KMS-11 (cell line): Measurements from ENCODE around the gene MBLAC2.

ENCODE experiments used
- H2AFZ ChIP-seq: fragments of 200-600 bp; sonication (generic); 2 replicates; pipeline ENCODE4 v1.6.1; 2016; ENCODE audit warnings: antibody characterized with exemption, mixed run types, low read depth
- H3K27ac ChIP-seq: fragments of 200-600 bp; sonication (generic); 2 replicates; pipeline ENCODE4 v1.6.1; 2016; ENCODE audit warnings: mild to moderate bottlenecking, mixed run types
- H3K27me3 ChIP-seq: fragments of 200-600 bp; sonication (generic); 2 replicates; pipeline ENCODE4 v1.6.1; 2017; ENCODE audit warnings: mild to moderate bottlenecking, low read depth, mixed run types, moderate library complexity; ENCODE audit not compliant: insufficient read depth
- H3K36me3 ChIP-seq: fragments of 200-600 bp; sonication (generic); 2 replicates; pipeline ENCODE4 v1.6.1; 2017; ENCODE audit warnings: mild to moderate bottlenecking, mixed run types; ENCODE audit not compliant: insufficient read depth
- H3K4me1 ChIP-seq: fragments of 200-600 bp; sonication (generic); 2 replicates; pipeline ENCODE4 v1.6.1; 2016; ENCODE audit warnings: mild to moderate bottlenecking, low read depth, mixed run types; ENCODE audit not compliant: poor library complexity, severe bottlenecking
- H3K4me2 ChIP-seq: fragments of 200-600 bp; sonication (generic); 2 replicates; pipeline ENCODE4 v1.7.0; 2016; ENCODE audit warnings: mild to moderate bottlenecking, mixed run types
- H3K4me3 ChIP-seq: fragments of 200-600 bp; sonication (generic); IDR thresholded peaks from 2 replicates; pipeline ENCODE4 v1.6.1; 2017; ENCODE audit warnings: low read depth, low read length, mixed read lengths; ENCODE audit not compliant: insufficient read depth
- H3K79me2 ChIP-seq: fragments of 200-600 bp; sonication (generic); 2 replicates; pipeline ENCODE4 v1.6.1; 2016; ENCODE audit warnings: low read depth, mixed run types; ENCODE audit not compliant: insufficient read depth
- H3K9ac ChIP-seq: fragments of 200-600 bp; sonication (generic); 2 replicates; pipeline ENCODE4 v1.6.1; 2016; ENCODE audit warnings: mild to moderate bottlenecking, mixed run types
- H4K20me1 ChIP-seq: fragments of 200-600 bp; sonication (generic); 2 replicates; pipeline ENCODE4 v1.6.1; 2016; ENCODE audit warnings: mild to moderate bottlenecking, mixed run types; ENCODE audit not compliant: insufficient read depth
- TF ChIP-seq, protein P1 (sequence below): fragments of 200-600 bp; sonication (generic); conservative IDR thresholded peaks from 2 replicates; pipeline ENCODE4 v1.6.1; 2017; ENCODE audit warnings: low read depth, mild to moderate bottlenecking, antibody characterized with exemption, low read length, moderate library complexity, mixed read lengths

The MBLAC2 gene

GRCh38 chr5:90495146-90495545, 20.6 kb upstream of the MBLAC2 start:
- no peak overlapping the region for H3K27ac ChIP-seq

GRCh38 chr5:90494043-90494442, 19.5 kb upstream of the MBLAC2 start:
- Histone ChIP-seq H3K4me1 (peaks cover 2% of the 10 kb centered on the region), H3K4me2 (no peak overlapping the region), H3K27me3 (no peaks in the 10 kb centered on the region), H3K36me3 (no peaks in the 10 kb centered on the region; the same call in 1 of the 2 replicates), H3K9ac (no peak overlapping the region), H3K79me2 (no peaks in the 10 kb centered on the region), H4K20me1 (no peaks in the 10 kb centered on the region), H2AFZ (no peak overlapping the region), H3K4me3 (no peak overlapping the region), H3K27ac (no peak overlapping the region)
- TF ChIP-seq, protein P1, sequence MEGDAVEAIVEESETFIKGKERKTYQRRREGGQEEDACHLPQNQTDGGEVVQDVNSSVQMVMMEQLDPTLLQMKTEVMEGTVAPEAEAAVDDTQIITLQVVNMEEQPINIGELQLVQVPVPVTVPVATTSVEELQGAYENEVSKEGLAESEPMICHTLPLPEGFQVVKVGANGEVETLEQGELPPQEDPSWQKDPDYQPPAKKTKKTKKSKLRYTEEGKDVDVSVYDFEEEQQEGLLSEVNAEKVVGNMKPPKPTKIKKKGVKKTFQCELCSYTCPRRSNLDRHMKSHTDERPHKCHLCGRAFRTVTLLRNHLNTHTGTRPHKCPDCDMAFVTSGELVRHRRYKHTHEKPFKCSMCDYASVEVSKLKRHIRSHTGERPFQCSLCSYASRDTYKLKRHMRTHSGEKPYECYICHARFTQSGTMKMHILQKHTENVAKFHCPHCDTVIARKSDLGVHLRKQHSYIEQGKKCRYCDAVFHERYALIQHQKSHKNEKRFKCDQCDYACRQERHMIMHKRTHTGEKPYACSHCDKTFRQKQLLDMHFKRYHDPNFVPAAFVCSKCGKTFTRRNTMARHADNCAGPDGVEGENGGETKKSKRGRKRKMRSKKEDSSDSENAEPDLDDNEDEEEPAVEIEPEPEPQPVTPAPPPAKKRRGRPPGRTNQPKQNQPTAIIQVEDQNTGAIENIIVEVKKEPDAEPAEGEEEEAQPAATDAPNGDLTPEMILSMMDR: no peak

More at GRCh38 chr5:90495146-90495545, 20.6 kb upstream of the MBLAC2 start:
- Histone ChIP-seq H4K20me1 (no peaks in the 10 kb centered on the region), H3K4me2 (no peak overlapping the region), H3K9ac (no peak overlapping the region), H2AFZ (no peak overlapping the region), H3K4me3 (no peak overlapping the region), H3K79me2 (no peaks in the 10 kb centered on the region), H3K4me1 (no peaks in the 10 kb centered on the region), H3K36me3 (no peaks in the 10 kb centered on the region; the same call in 1 of the 2 replicates), H3K27me3 (no peaks in the 10 kb centered on the region)
- TF ChIP-seq, protein P1: no peak

DNA sequence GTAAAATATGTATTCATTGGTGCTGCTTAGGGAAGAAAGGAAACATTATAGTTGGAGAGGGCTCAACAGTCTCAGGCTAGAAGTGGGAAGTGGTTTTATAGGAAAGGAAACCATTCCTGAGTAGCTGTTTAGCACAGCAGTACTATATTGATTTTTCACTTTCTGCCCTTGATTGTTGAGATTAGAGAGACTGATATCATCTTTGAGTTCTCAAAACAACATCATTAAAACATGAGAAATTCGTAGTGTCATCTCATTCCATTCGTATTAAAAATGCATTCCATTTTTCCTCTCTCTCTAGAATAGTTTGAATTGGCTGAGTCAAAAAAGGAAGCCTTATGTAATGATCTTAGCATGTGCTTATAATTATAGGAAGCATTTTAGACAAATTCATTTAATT, 14.2 kb upstream of the MBLAC2 start:
- H3K36me3 ChIP-seq: 0 out of 2 replicates have a peak, but pooled peaks cover 7% of the 10 kb centered on the region
- TF ChIP-seq, protein P1: no peak
- peak overlapping the region; percentile 6; the same call in 1 of the 2 replicates for H3K4me2 ChIP-seq
- H3K4me3 ChIP-seq: no peak overlapping the region
- H3K9ac ChIP-seq: no peak overlapping the region
- no peaks in the 10 kb centered on the region for H3K27me3 ChIP-seq
- peaks cover 10% of the 10 kb centered on the region for H3K4me1 ChIP-seq
- H3K27ac ChIP-seq: no peak overlapping the region
- H3K79me2 ChIP-seq: no peaks in the 10 kb centered on the region
- H2AFZ ChIP-seq: no peak overlapping the region
- no peaks in the 10 kb centered on the region for H4K20me1 ChIP-seq

- TF ChIP-seq, protein P1: no peak
- peaks cover 7% of the 10 kb centered on the region; the same call in 1 of the 2 replicates for H3K36me3 ChIP-seq
- H3K4me2 ChIP-seq: no peak overlapping the region
- H4K20me1 ChIP-seq: no peaks in the 10 kb centered on the region
- no peak overlapping the region for H3K27ac ChIP-seq
- no peak overlapping the region for H3K4me3 ChIP-seq
- H3K79me2 ChIP-seq: peaks cover 5% of the 10 kb centered on the region; the same call in 1 of the 2 replicates
- no peak overlapping the region for H2AFZ ChIP-seq
- peaks cover 30% of the 10 kb centered on the region for H3K4me1 ChIP-seq
- H3K27me3 ChIP-seq: no peaks in the 10 kb centered on the region
- H3K9ac ChIP-seq: no peak overlapping the region
These were observed 10.0 kb upstream of the MBLAC2 start for GRCh38 chr5:90484540-90484939.
